GM13977 (cell line): Measurements from ENCODE around the gene NKD1.
"Not testable (repeated sequence)": the region's sequence is repeated elsewhere in the genome, so short reads cannot be mapped to it uniquely, and the experiment has no call there.

ENCODE experiments used
- DNase-seq: peaks from one replicate; pipeline ENCODE4 v3.0.0; 2012; ENCODE audit warnings: low spot score
- CTCF ChIP-seq: IDR thresholded peaks from 2 replicates; pipeline ENCODE4 v1.5.1; 2012; ENCODE audit warnings: mild to moderate bottlenecking, control low read depth; ENCODE audit not compliant: insufficient read depth; ENCODE audit errors: extremely low read depth, missing control alignments
- in situ Hi-C: fragments of 300-500 bp; cut with MboI; formaldehyde crosslinking; loops from one replicate; pipeline ENCODE4 v1.12.0; 2022; ENCODE audit warnings: low sequenced_read_pairs, low pct_unique_long_range_greater_than_20kb, mixed read lengths, inconsistent platforms; ENCODE audit not compliant: unreplicated experiment

Gene NKD1

GRCh38 chr16:50574745-50575136 lies 26.5 kb downstream of the NKD1 start:
- DNase-seq: no peak
- in situ Hi-C loops: no loop called here
- no peak for TF ChIP-seq CTCF

GRCh38 chr16:50575743-50576142 lies 27.5 kb downstream of the NKD1 start:
- in situ Hi-C loops: no loop called here

GRCh38 chr16:50576403-50577113 lies 28.4 kb downstream of the NKD1 start:
- no peak for TF ChIP-seq CTCF
- in situ Hi-C loops: no loop called here
- no peak for DNase-seq

More at GRCh38 chr16:50575743-50576142, 27.5 kb downstream of the NKD1 start:
- no peak for DNase-seq
- no peak for TF ChIP-seq CTCF

GRCh38 chr16:50578137-50578536 lies 29.9 kb downstream of the NKD1 start:
- DNase-seq: peak; percentile 47
- in situ Hi-C loops: no loop called here
- TF ChIP-seq CTCF: no peak

GRCh38 chr16:50579373-50579772 lies 31.2 kb downstream of the NKD1 start:
- DNase-seq, in situ Hi-C loops: not testable (repeated sequence)

GRCh38 chr16:50580180-50580798 lies 32.1 kb downstream of the NKD1 start:
- in situ Hi-C loops: no loop called here
- no peak for DNase-seq
- TF ChIP-seq CTCF: no peak

- no peak for DNase-seq
- TF ChIP-seq CTCF: no peak
- in situ Hi-C loops: no loop called here
These were observed 33.6 kb downstream of the NKD1 start for GRCh38 chr16:50581845-50582244.
